Loucy (cell line): ENCODE measurements around the gene HYOU1.

Experiments used
- H2AFZ ChIP-seq: fragments of 200-600 bp; sonication (generic); 2 replicates; pipeline ENCODE4 v1.6.0; 2016; ENCODE audit warnings: antibody characterized with exemption, mild to moderate bottlenecking, low read length, moderate library complexity
- H3F3A ChIP-seq: fragments of 200-600 bp; 2 replicates; pipeline ENCODE4 v1.6.0; 2016; ENCODE audit warnings: antibody characterized with exemption, low read depth, mild to moderate bottlenecking
- H3K27me3 ChIP-seq: fragments of 200-600 bp; sonication (generic); 2 replicates; pipeline ENCODE4 v1.6.1; 2014; ENCODE audit warnings: low read length, mild to moderate bottlenecking; ENCODE audit not compliant: insufficient read depth, poor library complexity, severe bottlenecking
- H3K36me3 ChIP-seq: fragments of 200-600 bp; sonication (generic); 2 replicates; pipeline ENCODE4 v1.6.1; 2016; ENCODE audit warnings: low read length; ENCODE audit not compliant: insufficient read depth
- H3K4me1 ChIP-seq: fragments of 200-600 bp; sonication (generic); 2 replicates; pipeline ENCODE4 v1.5.1; 2014; ENCODE audit warnings: low read length, mild to moderate bottlenecking; ENCODE audit not compliant: insufficient read depth, poor library complexity, severe bottlenecking
- H3K4me2 ChIP-seq: fragments of 200-600 bp; sonication (generic); 2 replicates; pipeline ENCODE4 v1.6.0; 2014; ENCODE audit warnings: antibody characterized with exemption, low read length, low read depth, mild to moderate bottlenecking; ENCODE audit not compliant: poor library complexity, severe bottlenecking
- H3K4me3 ChIP-seq: fragments of 200-600 bp; sonication (generic); 2 replicates; pipeline ENCODE4 v1.5.1; 2014; ENCODE audit warnings: low read length, mild to moderate bottlenecking, mixed read lengths; ENCODE audit not compliant: poor library complexity, severe bottlenecking
- H3K79me2 ChIP-seq: fragments of 200-600 bp; sonication (generic); 2 replicates; pipeline ENCODE4 v1.6.1; 2014; ENCODE audit warnings: low read length; ENCODE audit not compliant: insufficient read depth
- H3K9ac ChIP-seq: fragments of 200-600 bp; sonication (generic); 2 replicates; pipeline ENCODE4 v1.6.0; 2014; ENCODE audit warnings: mild to moderate bottlenecking, low read depth, low read length, moderate library complexity; ENCODE audit not compliant: poor library complexity, severe bottlenecking
- H3K9me2 ChIP-seq: fragments of 200-600 bp; sonication (generic); replicated peaks from 2 replicates; pipeline ENCODE4 v1.6.1; 2016; ENCODE audit warnings: low read depth, low read length, mixed read lengths
- H3K9me3 ChIP-seq: fragments of 200-600 bp; sonication (generic); 2 replicates; pipeline ENCODE4 v1.6.1; 2014; ENCODE audit warnings: mild to moderate bottlenecking, antibody characterized with exemption, low read length, low read depth; ENCODE audit not compliant: insufficient read depth
- H4K20me1 ChIP-seq: fragments of 200-600 bp; sonication (generic); 2 replicates; pipeline ENCODE4 v1.6.0; 2014; ENCODE audit warnings: antibody characterized with exemption, low read length, mild to moderate bottlenecking; ENCODE audit not compliant: insufficient read depth, poor library complexity, severe bottlenecking
- EZH2phosphoT487 ChIP-seq: fragments of 200-600 bp; IDR thresholded peaks from 2 replicates; pipeline ENCODE4 v1.6.1; 2018; ENCODE audit warnings: antibody characterized with exemption, mild to moderate bottlenecking, moderate library complexity, borderline replicate concordance
- TF ChIP-seq, protein P1 (sequence below): fragments of 200-600 bp; sonication (generic); conservative IDR thresholded peaks from 2 replicates; pipeline ENCODE4 v1.5.1; 2014; ENCODE audit warnings: mild to moderate bottlenecking, antibody characterized with exemption, low read length

HYOU1 gene

GRCh38 chr11:119081682-119082260, 24.8 kb upstream of the HYOU1 start:
- H3K4me3 ChIP-seq, result no peak overlapping the region
- H3K9ac ChIP-seq, result no peak overlapping the region
- H3K79me2 ChIP-seq, result peaks cover 14% of the 10 kb centered on the region
- peaks cover 6% of the 10 kb centered on the region for H4K20me1 ChIP-seq
- H3K9me2 ChIP-seq, result no peaks in the 10 kb centered on the region
- H3K4me2 ChIP-seq, result no peak overlapping the region
- TF ChIP-seq, protein P1, sequence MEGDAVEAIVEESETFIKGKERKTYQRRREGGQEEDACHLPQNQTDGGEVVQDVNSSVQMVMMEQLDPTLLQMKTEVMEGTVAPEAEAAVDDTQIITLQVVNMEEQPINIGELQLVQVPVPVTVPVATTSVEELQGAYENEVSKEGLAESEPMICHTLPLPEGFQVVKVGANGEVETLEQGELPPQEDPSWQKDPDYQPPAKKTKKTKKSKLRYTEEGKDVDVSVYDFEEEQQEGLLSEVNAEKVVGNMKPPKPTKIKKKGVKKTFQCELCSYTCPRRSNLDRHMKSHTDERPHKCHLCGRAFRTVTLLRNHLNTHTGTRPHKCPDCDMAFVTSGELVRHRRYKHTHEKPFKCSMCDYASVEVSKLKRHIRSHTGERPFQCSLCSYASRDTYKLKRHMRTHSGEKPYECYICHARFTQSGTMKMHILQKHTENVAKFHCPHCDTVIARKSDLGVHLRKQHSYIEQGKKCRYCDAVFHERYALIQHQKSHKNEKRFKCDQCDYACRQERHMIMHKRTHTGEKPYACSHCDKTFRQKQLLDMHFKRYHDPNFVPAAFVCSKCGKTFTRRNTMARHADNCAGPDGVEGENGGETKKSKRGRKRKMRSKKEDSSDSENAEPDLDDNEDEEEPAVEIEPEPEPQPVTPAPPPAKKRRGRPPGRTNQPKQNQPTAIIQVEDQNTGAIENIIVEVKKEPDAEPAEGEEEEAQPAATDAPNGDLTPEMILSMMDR, result no peak
- TF ChIP-seq EZH2phosphoT487, result no peak
- no peaks in the 10 kb centered on the region for H3K9me3 ChIP-seq
- H2AFZ ChIP-seq, result no peak overlapping the region
- H3K27me3 ChIP-seq, result no peaks in the 10 kb centered on the region
- peaks cover 38% of the 10 kb centered on the region; the same call in 1 of the 2 replicates for H3K36me3 ChIP-seq
- H3F3A ChIP-seq, result peaks cover 1% of the 10 kb centered on the region; the same call in 1 of the 2 replicates
- H3K4me1 ChIP-seq, result peaks cover 18% of the 10 kb centered on the region

GRCh38 chr11:119078675-119079420, 21.8 kb upstream of the HYOU1 start:
- no peak overlapping the region for H2AFZ ChIP-seq
- H3K4me3 ChIP-seq, result no peak overlapping the region
- no peak for TF ChIP-seq EZH2phosphoT487
- no peaks in the 10 kb centered on the region for H3K4me1 ChIP-seq
- no peak overlapping the region for H3K4me2 ChIP-seq
- no peak overlapping the region for H3K9ac ChIP-seq
- peaks cover 44% of the 10 kb centered on the region; the same call in 1 of the 2 replicates for H3K36me3 ChIP-seq
- H3F3A ChIP-seq, result no peaks in the 10 kb centered on the region
- no peaks in the 10 kb centered on the region for H3K9me2 ChIP-seq
- H4K20me1 ChIP-seq, result no peaks in the 10 kb centered on the region
- no peaks in the 10 kb centered on the region for H3K27me3 ChIP-seq
- no peaks in the 10 kb centered on the region for H3K9me3 ChIP-seq
- no peaks in the 10 kb centered on the region for H3K79me2 ChIP-seq

- no peaks in the 10 kb centered on the region for H3K27me3 ChIP-seq
- no peak overlapping the region for H2AFZ ChIP-seq
- no peak overlapping the region for H3K4me2 ChIP-seq
- no peaks in the 10 kb centered on the region for H3K79me2 ChIP-seq
- no peaks in the 10 kb centered on the region for H3F3A ChIP-seq
- no peak overlapping the region for H3K9ac ChIP-seq
- no peaks in the 10 kb centered on the region for H3K4me1 ChIP-seq
- peaks cover 55% of the 10 kb centered on the region; the same call in 1 of the 2 replicates for H3K36me3 ChIP-seq
- no peaks in the 10 kb centered on the region for H4K20me1 ChIP-seq
- H3K9me2 ChIP-seq, result no peaks in the 10 kb centered on the region
- H3K4me3 ChIP-seq, result no peak overlapping the region
- H3K9me3 ChIP-seq, result no peaks in the 10 kb centered on the region
- TF ChIP-seq EZH2phosphoT487, result no peak
- TF ChIP-seq, protein P1, result no peak
These were observed 20.8 kb upstream of the HYOU1 start for GRCh38 chr11:119077839-119078238.
